WTC11 (cell line): ENCODE results near the gene SLAMF1.

Source experiments
- HMGA2 ChIP-seq: fragments of 250-450 bp; sonication (Bioruptor Pico); IDR thresholded peaks from 2 replicates; pipeline ENCODE4 v1.4.0; 2021; ENCODE audit warnings: mild to moderate bottlenecking, moderate library complexity
- ZNF671 ChIP-seq: fragments of 250-450 bp; sonication (Bioruptor Pico); IDR thresholded peaks from 2 replicates; pipeline ENCODE4 v1.8.0; 2021; ENCODE audit warnings: mild to moderate bottlenecking
- TF ChIP-seq, protein P1 (sequence below): fragments of 200-600 bp; IDR thresholded peaks from 2 replicates; pipeline ENCODE4 v1.8.0; 2022; ENCODE audit warnings: antibody characterized with exemption
- TF ChIP-seq, protein P2 (sequence below): sonication (generic); formaldehyde crosslinking; IDR thresholded peaks from 2 replicates; pipeline ENCODE4 v1.8.1; 2022; ENCODE audit warnings: low read depth, missing genetic modification reagents, borderline replicate concordance
- TF ChIP-seq, protein P3 (sequence below): sonication (generic); formaldehyde crosslinking; IDR thresholded peaks from 2 replicates; pipeline ENCODE4 v1.8.0; 2022; ENCODE audit warnings: mild to moderate bottlenecking, missing genetic modification reagents
- TF ChIP-seq, protein P4 (sequence below): sonication (generic); formaldehyde crosslinking; IDR thresholded peaks from 2 replicates; pipeline ENCODE4 v1.8.1; 2022; ENCODE audit warnings: mild to moderate bottlenecking, missing genetic modification reagents, moderate library complexity, borderline replicate concordance

DNA sequence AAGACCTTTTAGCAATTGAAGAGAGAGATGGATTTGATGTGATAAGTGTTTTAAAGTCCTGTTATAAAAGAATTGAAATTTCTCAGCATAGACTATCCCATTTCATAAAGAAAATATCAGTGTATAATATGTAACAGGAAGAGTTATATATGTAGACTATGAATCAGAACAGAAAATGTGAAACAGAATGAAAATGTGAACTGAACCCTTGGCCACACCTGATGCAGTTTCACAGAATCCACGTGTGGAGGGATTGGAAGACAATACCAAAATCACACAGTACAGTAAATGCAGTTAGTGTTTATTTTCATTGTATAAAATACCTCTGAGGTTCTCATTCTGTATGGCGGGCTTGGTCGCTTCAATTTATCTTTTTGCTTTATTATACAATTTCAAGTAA lies 9.9 kb upstream of the SLAMF1 start:
- TF ChIP-seq, protein P1, sequence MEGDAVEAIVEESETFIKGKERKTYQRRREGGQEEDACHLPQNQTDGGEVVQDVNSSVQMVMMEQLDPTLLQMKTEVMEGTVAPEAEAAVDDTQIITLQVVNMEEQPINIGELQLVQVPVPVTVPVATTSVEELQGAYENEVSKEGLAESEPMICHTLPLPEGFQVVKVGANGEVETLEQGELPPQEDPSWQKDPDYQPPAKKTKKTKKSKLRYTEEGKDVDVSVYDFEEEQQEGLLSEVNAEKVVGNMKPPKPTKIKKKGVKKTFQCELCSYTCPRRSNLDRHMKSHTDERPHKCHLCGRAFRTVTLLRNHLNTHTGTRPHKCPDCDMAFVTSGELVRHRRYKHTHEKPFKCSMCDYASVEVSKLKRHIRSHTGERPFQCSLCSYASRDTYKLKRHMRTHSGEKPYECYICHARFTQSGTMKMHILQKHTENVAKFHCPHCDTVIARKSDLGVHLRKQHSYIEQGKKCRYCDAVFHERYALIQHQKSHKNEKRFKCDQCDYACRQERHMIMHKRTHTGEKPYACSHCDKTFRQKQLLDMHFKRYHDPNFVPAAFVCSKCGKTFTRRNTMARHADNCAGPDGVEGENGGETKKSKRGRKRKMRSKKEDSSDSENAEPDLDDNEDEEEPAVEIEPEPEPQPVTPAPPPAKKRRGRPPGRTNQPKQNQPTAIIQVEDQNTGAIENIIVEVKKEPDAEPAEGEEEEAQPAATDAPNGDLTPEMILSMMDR: no peak
- TF ChIP-seq, protein P2, sequence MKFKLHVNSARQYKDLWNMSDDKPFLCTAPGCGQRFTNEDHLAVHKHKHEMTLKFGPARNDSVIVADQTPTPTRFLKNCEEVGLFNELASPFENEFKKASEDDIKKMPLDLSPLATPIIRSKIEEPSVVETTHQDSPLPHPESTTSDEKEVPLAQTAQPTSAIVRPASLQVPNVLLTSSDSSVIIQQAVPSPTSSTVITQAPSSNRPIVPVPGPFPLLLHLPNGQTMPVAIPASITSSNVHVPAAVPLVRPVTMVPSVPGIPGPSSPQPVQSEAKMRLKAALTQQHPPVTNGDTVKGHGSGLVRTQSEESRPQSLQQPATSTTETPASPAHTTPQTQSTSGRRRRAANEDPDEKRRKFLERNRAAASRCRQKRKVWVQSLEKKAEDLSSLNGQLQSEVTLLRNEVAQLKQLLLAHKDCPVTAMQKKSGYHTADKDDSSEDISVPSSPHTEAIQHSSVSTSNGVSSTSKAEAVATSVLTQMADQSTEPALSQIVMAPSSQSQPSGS (CRISPR knock-in tag): no peak
- TF ChIP-seq, protein P3, sequence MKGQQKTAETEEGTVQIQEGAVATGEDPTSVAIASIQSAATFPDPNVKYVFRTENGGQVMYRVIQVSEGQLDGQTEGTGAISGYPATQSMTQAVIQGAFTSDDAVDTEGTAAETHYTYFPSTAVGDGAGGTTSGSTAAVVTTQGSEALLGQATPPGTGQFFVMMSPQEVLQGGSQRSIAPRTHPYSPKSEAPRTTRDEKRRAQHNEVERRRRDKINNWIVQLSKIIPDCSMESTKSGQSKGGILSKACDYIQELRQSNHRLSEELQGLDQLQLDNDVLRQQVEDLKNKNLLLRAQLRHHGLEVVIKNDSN (CRISPR knock-in tag): no peak
- TF ChIP-seq HMGA2 (CRISPR knock-in tag): no peak
- TF ChIP-seq, protein P4, sequence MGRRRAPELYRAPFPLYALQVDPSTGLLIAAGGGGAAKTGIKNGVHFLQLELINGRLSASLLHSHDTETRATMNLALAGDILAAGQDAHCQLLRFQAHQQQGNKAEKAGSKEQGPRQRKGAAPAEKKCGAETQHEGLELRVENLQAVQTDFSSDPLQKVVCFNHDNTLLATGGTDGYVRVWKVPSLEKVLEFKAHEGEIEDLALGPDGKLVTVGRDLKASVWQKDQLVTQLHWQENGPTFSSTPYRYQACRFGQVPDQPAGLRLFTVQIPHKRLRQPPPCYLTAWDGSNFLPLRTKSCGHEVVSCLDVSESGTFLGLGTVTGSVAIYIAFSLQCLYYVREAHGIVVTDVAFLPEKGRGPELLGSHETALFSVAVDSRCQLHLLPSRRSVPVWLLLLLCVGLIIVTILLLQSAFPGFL (CRISPR knock-in tag): no peak
- no peak for TF ChIP-seq ZNF671 (CRISPR knock-in tag)
